HG03558 (cell line): ENCODE measurements around the gene EGFL7.
"Not testable (repeated sequence)": the region's sequence is repeated elsewhere in the genome, so short reads cannot be mapped to it uniquely, and the experiment has no call there.

ENCODE experiments used
- ATAC-seq: cut with Tn5 transposase; IDR thresholded peaks from one replicate; pipeline ENCODE4 v1.9.1; 2021; ENCODE audit warnings: moderate number of reproducible peaks; ENCODE audit not compliant: unreplicated experiment; ENCODE audit errors: extremely low read depth

The EGFL7 gene

DNA sequence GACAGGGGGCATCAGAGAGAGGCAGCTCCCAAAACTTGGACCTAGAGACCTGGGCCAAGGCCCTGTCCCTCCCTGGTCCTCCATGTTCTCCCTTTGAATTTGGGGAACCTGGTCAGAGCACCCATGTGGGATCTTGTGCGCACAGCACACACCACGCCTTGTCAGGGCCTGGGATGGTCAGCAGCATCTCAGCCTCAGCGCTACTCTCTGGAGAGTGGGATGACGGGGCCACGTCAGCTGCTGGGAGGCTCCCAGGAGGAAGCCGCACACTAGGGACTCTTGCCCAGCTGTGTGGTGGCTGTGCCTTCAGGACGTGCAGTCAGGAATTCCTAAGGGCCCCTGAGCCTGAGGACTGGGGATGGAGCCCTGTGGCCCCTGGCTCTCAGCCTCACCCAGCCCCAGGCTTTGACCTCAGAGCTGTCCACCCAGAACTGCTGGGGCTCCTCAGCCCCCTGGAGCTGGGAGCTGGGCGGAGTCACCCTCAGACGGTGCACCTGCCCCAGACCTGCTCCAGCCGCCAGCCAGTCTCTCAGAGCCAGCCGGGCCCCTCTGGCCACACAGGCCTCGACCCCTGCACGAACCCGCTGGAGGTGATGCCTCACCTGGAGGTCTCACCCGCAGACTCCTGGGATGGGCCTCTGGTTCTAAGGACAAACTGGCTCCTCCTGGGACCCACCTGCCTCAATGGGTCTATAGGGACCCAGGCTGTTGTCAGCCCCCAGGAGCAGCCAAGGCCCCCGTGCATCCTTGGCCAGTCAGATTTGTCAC, 38.3 kb upstream of the EGFL7 start:
- no peak for ATAC-seq

DNA sequence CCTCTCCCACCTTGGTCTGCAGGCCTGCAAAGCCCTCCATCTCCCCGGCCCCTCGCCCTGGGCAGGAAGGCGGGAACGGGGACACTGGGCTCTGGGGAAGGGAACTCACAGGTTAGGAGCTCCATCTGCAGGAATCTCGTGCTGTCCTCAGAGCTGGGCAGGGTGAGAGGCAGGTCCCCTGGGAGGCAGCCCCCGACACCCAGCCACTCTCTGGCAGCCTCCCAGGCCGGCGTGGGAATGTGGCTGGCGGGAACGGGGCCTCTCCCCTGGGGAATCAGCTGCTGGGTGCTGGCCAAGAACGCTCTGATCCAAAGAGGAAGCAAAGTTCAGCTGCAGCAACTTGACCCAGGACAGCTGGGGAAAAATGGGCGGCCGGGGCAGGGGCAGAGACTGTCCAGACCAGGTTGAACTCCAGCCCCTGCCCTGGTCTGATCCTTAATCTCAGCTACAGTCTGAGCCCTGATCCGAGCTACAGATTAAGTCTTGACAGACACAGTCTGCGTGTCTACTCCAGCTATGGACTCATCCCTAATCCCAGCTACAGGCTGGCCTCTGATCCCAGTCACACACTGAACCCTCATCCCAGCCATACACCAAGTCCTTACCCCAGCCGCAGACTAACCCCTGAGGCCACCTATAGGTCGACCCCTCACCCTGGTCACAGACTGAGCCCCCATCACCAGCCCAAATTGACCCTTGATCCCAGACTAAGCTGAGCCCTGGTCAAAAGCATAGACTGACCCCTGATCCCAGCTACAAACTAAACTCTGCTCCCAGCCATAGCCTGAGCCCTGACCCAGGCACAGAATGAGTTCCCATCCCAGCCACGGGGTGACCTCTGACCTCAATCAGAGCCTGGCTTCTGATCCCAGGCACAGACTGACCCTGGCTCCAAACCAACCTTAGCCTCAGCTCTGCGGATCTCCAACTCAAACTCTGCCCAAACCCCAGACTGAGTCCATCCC, 37.3 kb upstream of the EGFL7 start:
- ATAC-seq = no peak

DNA sequence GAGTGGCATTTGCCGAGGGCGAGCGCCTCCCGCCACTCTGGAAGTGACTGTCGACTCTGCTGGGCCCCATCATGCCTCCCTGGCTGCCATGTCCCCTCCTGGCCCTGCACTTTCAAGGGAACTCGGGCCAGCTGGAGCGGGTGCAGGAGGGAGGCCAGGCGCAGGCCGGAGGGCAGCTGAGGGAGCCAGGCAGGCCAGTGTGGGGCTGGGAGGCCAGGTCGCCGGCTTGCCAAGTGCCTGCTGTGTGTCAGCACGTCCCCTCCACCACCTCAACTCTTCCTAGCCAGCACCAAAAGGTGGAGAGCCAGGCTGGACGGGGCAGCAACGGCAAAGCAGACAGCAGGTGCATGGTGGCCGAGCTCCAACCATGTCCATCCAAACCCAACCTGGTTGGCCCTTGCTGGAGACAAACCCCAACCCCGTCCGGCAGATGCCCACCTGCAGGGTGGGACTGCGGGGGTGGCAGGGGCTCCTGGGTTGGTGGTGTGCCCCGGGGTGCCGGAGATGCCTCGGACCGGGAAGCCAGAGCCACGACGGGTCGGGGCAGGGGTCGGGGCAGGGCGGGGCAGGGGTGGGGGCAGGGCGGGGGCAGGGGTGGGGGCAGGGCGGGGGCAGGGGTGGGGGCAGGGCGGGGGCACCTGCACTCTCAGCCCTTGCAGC, 36.5 kb upstream of the EGFL7 start:
- no peak for ATAC-seq

DNA sequence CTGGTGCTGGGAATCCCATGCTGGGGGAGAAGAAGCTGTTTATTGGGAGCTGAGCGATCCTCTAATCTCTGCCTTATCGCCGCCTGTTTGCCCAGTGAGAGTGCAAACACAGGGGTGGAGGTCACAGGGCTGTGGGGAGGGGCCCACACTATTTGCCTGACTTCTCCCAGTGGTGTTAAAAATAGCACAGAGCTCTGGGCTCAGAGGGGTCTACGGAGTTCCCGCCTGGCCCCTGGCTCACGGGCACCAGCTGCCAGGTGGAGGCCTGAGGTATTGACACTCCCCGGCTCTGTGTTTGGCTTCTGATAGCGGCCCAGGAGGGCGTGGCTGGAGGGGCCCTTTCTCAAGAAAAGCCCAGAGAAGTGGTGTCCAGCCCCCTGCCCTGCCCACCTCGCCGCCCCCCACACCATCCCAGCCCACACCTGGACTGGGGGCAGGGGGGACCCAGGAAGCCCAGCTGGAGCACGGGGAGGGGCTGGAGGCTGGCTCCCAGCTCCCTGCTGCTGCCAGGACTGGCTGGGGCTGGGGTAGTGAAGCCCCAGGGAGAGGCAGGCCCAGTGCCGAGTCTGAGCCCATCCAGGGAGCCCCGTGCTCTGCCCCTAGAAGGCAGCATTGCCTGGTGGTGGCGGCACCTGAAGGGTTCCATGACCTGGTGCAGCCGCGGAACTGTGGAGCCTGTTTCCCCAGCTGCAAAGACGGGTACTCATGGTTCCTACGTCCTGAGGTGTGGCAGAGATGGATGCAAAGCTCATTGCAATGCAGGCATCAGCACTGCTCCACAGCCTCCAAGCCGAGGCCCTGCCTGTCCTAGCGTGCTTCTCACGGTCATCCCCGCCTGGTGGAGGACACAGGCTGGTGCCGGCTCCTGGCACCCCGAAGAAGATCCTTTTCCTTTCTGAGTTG, 35.7 kb upstream of the EGFL7 start:
- ATAC-seq = no peak

DNA sequence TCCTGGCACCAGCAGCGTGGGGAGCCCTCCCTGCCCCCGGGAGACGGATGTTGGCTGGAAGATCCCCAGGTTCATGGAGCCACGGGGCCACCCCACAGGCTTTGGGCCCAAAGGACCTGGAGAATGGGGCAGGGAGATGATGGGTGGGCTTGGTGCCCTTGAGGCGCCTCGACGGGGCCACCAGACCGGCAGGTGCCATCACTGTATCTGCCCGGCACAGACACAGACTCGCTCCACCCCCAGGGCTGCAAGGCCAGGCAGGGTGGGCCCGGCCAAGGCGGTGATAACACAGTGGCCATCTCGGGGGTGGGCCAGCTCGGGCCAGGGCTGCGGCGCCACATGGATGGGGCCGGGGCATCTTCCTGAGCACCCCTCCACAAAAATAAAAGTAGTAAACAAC, 35.0 kb upstream of the EGFL7 start:
- no peak for ATAC-seq

DNA sequence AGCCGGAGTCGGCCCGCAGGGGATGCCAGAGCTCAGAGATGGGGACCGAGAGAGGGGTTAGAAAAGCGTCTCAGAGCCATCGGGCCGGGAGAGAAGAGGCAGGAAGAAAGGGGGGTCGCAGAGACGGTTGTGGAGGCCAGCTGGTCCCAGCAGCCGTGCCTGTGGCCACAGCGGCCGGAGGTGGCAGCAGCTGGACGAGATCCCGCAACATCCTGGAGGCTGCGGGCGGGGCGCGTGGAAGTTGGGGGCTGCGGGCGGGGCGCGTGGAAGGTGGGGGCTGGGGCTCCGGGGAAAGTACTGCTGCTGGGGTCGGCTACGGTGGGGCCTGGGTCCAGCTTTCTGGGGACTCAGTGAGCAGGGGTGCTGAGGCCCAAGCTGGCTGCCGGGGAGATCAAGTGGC, 34.4 kb upstream of the EGFL7 start:
- ATAC-seq = no peak

DNA sequence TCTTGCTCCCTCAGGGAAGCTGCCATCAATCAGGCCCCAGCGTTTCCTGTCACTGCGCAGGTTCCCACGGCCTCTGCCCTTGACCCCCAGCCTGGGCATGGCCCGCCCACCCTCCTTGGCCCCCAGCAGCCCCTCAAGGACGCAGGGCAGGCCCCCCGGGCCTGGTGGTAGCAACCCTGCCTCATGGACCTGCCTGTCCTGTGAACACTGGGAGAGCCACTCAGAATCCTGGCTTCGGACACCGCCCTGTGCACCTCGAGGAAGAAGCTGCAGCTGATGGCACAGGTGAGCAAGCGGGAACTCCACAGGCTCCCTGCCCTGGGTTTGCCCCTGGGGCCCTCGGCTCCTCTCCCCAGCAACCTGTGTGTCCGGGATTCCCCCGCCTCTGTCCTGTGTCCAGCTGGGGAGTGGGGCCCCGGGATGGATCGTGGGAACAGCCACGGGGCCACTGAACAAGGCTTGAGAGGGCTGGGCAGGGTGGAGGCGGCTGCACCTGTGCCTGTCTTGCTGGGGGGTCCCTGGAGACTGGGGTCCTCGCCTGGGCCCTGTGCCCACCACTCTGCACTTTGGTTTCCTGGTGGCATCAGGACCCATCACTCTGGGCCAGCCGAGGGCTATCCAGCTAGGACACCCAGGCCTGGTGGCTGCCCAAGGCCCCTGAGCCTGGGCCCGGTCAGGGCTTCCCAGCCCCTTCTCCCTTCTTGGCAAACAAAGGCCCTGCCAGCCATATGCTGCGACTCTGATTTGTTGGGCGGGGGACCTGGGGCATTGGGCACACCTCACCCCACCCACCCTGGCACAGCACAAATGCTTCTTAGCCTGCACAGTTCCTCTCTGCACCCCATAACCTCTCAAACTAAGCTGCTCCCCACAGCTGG, 33.5 kb upstream of the EGFL7 start:
- ATAC-seq = no peak

DNA sequence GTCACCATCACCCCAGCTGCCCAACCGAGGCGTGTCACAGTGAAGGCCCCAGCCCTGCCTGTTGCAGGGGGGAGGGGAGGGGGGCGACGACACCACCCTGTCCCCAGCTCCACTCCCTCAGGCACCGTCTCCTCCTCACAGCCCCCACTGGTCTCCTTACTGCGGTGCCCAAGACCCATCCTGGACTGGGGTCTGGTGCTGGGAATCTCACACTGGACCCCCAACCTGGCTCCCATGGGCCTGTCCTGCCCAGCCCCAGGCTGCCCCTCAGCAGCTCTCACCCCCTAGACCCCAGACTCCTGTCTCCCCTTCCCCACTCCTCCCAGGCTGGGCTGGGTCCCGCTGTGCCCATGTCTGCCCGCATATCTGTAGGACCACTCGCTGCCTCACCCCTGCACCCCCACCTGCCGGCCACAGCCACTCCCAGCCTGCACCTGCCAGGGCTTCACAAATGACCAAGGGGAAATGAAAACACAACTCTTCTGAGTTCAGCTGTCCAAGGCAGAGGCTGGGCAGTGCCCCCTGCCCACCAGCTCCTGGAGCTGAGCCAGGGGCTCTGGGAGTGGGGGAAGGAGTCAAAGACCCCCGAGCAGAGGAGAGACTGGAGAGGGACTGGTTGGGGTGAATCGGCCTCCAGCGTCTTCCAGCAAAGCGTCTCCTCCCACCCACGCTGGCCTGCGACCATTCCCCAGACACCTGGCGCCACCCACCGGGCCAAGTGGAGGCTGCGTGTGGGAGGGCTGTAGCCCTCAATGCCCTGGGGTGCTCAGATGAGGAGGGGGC, 32.6 kb upstream of the EGFL7 start:
- no peak for ATAC-seq

DNA sequence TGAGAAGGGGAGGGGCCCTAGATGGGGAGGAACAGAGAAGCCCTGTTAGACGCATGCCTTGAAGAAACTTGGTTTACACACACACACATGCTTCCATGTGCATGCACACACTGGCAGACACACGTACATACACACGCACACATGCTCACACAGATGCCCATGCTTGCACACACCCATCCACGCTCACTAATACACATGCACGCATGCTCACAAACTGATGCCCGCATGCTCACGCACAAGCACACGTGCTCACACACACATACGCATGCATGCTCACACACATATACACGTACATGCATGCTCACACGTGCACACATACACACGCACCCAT, 32.1 kb upstream of the EGFL7 start:
- no peak for ATAC-seq

DNA sequence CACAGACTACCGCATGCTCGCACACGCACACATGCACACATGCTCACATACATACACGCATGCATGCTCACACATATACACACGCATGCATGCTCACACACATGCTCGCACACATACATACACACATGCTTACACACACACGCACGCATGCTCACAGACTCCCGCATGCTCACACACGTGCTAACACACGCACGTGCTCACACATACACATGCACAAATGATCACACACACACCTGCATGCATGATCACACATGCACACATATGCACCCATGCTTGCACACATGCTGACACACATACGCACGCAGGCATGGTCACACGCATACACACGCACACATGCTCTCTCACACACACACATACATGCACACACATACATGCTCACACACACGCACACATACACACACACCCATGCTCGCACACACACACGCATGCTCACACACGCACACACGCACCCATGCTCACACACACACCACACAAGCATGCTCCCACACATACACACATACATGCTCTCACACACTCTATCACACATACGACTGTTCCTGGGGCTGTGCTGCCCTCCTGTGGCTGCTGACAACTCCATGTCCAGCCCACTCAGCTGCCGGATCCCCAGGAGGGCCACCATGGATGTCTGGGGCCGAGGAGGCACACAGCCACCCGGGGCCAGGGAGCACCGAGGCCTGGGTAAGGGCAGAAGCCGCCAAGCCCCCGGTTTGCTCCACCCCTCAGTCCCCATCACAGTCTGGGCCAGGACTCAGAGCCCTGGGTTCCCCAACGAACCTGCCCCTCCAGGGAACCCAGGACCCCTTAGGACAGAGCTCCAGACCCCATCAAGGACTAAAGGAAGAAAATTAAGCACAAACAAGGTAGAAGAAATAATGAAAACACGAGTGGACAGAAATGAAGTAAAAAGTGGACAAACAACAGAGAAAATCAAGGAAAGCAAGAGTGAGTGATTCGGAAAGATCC, 31.4 kb upstream of the EGFL7 start:
- ATAC-seq = no peak

DNA sequence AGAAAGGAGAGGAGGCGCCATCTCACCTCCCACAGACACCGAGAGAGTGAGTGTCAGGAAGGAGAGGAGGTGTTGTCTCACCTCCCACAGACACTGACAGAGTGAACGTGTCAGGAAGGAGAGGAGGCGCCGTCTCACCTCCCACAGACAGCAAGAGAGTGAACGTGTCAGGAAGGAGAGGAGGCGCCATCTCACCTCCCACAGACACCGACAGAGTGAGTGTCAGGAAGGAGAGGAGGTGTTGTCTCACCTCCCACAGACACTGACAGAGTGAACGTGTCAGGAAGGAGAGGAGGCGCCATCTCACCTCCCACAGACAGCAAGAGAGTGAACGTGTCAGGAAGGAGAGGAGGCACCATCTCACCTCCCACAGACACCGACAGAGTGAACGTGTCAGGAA, 30.6 kb upstream of the EGFL7 start:
- not testable (repeated sequence) for ATAC-seq

DNA sequence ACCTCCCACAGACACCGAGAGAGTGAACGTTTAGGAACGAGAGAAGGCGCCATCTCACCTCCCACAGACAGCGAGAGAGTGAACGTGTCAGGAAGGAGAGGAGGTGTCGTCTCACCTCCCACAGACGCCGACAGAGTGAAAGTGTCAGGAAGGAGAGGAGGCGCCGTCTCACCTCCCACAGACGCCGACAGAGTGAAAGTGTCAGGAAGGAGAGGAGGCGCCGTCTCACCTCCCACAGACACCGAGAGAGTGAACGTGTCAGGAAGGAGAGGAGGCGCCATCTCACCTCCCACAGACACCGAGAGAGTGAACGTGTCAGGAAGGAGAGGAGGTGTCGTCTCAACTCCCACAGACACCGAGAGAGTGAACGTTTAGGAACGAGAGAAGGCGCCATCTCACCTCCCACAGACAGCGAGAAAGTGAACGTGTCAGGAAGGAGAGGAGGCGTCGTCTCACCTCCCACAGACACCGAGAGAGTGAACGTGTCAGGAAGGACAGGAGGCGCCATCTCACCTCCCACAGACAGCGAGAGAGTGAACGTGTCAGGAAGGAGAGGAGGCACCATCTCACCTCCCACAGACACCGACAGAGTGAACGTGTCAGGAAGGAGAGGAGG, 30.1 kb upstream of the EGFL7 start:
- ATAC-seq = not testable (repeated sequence)

DNA sequence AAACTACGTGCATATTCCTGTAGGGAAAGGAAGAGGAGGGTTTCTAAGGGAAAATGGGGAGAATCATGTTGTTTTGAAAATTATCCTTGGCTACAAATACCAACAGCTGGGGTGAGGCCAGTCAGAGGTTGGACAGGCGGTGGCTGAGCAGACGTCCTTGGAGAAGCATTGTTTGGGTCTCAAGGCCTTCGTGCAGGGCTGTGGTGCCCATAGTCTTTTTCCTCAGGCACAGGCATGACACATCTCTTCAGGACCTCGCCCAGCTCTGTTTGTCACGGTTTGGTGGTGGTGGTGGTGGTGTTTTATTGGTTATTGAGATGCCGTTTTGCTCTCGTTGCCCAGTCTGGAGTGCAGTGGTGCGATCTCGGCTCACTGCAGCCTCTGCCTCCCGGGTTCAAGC, 27.8 kb upstream of the EGFL7 start:
- ATAC-seq = no peak

DNA sequence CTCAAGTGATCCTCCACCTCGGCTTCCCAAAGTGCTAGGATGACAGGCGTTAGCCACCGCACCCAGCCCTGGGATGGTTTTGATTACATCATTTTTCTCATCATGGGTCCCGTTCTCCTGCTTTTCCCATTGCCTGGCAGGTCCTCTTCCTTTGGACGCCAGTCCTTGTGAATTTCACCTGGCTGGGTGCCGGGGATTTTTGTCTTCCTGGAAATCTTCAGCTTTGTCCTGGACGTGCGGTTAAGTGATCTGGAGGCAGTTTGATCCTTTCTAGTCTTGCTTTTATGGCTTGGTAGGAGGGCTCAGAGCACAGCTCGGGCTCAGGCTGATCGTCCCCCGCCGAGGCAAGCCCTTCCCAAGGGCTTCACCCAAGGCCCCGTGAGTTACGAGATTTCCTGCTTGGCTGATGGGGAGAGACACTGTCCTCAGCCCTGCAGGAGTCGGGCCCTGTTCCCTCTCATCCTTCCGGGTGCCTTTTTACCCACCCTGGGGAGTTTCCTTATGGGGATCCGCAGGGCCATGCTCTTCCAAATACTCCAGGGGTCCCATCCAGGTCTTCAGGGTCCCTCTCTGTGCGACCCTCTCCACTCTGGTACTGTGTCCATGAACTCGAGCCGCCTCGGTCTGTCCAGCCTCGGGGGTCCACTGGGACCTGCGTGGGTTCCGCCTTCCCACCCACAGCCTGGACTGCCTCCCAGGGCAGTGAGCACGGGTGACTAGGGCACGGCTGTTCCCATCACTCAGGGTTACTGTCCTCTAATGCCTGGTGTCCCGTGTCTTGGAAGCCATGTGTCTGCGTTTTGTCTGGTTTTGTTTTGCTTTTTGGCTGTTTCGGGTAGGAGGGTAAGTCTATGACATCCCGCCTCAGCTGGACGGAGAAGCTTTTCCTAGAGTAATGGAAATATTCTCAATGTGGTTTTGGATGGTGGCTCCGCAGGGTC, 22.3 kb upstream of the EGFL7 start:
- ATAC-seq = no peak

DNA sequence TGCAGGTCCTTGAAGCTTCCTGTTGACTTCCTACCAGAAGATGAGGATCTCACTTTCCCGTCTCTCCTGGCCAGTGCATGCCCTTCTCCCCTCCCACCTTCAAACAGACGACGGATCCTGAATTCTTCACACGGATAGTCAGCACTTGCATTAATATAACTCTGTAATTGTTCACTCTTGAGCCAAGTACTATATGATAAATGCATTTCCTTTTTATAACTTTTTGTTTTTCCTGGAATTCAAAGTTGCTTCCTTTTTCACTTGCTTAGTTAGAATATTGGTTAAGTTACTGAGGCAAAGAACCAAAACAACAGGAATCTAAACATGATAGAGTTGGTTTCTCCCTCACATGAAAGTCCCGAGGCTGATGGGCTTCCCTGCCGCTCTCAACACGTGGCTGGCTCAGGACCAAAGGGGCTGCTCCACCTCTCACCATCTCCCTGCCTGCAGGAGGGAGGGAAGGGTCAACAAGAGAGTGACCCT, 20.2 kb upstream of the EGFL7 start:
- ATAC-seq = no peak
